Suppressor macrophage treated with lipopolysaccharide for 1 hour (primary cell): Measurements from ENCODE around the gene OBSL1.

Experiments
- DNase-seq, 3 donors: peaks; one replicate each; pipeline ENCODE4 v3.0.0-alpha.2; 2020 to 2022

Gene OBSL1

DNA sequence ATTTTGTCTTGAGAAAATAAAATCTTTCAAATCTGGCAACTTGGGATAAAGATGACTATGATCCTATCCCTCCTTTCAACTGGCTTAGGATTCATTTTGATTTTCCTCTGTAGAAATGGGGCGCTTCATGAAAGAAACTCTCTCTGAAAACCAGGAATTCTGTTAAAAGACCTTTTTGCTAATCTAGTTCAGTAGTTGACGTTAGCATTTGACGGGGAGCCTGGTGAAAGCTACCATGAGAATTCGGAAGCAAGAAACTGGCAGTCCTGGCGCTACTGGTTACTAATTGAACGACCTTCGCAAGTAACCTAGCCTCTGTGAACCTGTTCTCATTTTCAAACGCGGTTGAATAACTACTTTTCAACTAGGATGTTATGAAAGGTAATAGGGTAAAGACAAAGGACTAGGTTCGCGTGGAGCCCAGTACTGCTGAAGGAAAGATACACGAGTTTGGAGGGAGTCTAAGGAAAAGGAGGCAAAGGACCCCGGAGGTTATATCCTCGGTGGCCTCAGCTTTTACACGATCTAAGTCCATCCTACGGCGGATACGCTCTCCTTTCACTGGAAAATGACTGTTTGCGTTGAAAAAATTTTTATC lies 25.7 kb upstream of the OBSL1 start:
- peak in 1 of 3 donors; percentile 7 for DNase-seq

DNA sequence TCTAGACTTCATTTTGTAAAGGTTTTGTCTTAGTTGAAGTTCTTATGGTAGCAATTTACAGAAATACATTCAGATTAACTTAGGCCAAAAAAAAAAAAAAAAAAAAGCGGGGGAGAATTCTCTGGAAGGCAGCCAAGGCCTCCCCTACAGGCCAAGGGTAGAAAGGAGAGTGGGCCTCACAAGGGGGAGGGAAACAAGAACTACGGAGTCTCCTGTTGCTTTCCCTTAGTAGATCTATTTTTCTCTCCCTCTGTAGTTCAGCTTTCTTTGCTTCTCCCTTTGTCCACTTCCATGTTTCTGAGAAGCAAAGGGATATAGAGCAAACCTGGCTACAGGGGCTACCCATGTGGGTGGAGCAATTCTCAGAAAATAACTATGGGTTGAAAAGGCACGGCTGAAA lies 23.9 kb upstream of the OBSL1 start:
- DNase-seq, result peak in 2 of 3 donors; percentile 17 to 29

- DNase-seq, result no peak
Observed at GRCh38 chr2:219593154-219593553, 21.8 kb upstream of the OBSL1 start.

DNA sequence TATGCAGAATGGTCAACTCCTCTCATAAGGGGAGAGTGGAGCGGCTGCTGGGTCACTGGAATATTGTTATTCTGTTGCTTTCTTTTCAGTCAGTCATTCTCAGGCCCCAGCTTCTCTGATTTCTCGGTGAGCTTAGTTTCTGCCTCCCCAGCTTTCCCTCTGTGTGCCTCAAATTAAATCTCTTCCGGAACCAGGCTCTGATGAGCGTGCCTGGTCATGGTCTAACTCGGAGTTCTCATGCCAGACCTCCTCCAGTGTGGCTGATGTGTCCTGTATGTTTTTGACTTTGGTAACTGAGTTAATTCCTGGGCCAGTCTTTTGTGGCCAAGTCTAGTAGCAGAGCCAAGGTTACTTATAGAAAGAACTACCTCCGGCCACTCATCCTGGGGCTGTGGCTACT lies 21.4 kb upstream of the OBSL1 start:
- DNase-seq, result no peak

- no peak for DNase-seq
Observed at GRCh38 chr2:219591091-219591490, 19.8 kb upstream of the OBSL1 start.

- DNase-seq, result no peak
Observed at GRCh38 chr2:219581346-219581745, 10.0 kb upstream of the OBSL1 start.

GRCh38 chr2:219578811-219579613 lies 7.7 kb upstream of the OBSL1 start:
- DNase-seq, result peak; percentile 41 to 74 (median 71)

DNA sequence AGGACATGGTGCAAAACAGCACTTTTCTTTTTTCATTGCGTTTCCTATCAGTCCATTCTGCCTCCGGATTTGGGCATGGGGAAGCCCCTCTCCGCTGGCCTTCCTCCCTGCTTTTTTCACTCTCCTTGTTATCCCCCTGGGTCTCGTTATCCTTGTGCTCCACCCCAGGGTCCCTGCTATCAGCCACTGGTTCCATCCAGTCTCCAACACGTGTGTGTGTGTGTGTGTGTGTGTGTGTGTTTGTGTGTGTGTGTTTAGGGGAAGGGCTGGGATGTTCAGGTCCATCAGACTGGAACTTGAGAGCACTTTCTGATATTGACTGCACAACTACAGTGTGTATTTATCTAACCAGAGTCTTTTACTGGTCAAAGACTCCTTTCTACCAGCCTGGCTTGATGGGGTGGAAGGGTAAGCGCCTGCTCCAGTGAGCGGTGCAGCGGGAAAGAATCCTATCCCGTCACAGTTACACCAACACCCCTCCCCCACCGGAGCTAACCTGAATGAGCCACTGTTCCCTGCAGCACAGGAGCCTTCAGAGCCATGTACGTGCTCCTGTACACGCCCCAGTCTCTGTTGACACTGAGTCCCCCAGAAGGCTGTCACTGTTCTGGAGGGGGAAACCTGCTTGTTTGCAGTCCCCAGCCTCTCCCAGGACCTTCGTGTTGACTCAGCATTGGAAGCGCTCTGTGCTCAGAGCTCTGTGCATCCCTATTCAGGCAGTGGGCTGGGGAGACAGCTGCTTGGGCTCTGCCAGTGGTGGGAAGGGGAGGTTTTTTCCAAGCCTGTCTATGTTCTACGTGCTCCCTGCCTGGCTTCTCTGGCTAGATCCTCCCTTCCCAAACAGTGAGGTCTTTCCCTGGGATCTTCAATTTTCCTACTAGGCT lies 5.4 kb upstream of the OBSL1 start:
- DNase-seq, result no peak

- DNase-seq, result no peak
Observed at GRCh38 chr2:219575566-219576504, 4.5 kb upstream of the OBSL1 start.

GRCh38 chr2:219574484-219575311 lies 3.4 kb upstream of the OBSL1 start:
- no peak for DNase-seq

DNA sequence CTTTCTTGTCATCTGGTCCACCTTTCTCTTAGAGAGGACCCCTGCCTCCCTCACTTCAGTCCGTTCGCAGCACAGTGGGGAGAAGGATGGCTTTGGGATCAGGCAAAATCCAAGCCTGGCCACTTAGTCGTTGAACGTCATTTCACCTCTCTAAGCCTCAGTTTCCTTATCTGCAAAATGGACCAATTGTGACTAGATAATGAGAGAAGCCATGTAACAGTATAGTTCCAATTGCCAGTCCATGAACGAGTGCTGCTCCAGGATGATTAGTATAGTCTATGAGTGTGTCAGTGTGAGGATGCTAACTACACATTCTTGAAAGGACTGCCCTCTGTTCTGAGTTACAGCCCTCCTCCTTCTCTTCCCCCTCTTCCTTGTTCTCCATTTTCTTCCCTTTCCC lies 1.8 kb upstream of the OBSL1 start:
- DNase-seq, result no peak

DNA sequence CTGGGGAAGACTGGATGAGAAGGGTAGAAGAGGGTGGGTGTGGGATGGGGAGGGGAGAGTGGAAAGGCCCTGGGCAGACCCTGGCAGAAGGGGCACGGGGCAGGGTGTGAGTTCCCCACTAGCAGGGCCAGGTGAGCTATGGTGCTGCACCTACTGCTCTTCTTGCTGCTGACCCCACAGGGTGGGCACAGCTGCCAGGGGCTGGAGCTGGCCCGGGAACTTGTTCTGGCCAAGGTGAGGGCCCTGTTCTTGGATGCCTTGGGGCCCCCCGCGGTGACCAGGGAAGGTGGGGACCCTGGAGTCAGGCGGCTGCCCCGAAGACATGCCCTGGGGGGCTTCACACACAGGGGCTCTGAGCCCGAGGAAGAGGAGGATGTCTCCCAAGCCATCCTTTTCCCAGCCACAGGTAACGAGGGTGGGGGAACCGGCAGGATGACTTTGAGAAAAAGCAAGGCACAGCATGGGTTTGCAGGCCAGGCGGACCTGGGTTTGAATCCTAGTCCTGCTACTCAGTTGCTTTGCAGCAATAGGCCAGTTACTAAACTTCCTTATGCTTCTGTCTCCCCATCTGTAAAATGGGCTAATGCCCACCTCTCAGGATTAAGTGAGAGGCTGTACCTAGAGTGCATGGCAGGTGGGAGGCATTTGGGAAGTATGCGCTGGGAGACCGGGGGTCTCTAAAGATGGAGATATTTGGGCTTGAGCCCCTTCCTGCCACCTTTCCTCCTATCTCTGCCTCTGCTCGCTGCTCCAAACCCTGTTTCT lies 1.1 kb upstream of the OBSL1 start, which contains the start of gene INHA:
Gene INHA, plus strand, starts transcription at position 74 of the 765 bp plus-strand sequence. Its CDS starts 65 bp downstream, at position 139.
- no peak for DNase-seq

DNA sequence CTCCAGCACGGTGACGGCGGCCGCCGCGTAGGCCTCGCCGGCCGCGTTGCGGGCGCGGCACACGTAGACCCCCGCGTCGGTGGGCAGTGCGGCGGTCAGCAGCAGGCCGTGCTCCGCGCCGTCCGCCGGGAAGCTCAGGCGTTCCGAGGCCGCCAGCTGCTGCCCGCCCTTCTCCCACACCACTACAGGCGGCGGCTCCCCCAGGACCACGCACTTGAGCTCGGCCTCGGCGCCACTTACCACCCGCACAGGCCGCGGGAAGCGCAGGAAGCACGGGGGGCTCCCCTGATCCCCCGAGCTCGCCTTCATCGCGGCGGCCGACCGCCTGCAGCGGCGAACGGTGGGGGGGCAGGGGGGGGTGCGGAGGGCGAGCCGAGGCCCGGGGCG lies 422 bp downstream of the OBSL1 start:
- DNase-seq, result peak in 2 of 3 donors; percentile 17 to 30

DNA sequence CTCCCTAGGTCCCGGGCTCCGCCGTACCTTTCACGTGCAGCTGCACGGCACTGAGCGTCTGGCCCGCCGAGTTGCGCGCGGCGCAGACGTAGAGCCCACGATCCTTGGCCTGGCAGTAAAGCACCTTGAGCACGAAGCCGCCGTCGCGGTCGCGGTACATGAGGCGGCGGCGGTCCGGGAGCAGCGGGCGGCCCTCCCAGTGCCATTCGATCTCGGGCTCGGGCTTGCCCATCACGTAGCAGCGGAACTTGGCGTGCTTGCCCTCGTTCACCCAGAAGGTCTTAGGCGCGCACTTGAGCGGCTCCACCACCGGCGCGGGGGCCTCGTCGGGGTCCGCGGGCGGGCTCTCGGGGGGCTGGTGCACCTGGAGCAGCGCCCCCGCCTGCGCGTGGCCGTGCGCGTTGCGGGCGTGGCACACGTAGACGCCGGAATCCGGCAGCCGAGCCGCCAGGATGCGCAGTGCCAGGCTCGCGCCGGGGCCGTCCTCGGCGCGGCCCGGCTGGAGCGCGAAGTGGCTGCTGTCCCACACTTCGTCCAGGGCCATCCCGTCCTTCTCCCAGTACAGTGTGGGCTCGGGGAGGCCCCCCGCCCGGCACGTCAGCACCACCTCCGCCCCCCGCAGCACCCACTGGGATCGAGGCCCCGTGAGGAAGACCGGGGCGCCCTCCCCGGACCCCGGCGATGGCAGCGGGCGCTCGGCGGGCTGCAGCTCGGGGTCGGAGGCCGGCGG lies 980 bp downstream of the OBSL1 start:
- DNase-seq, result peak in 1 of 3 donors; percentile 34

- no peak for DNase-seq
Observed at GRCh38 chr2:219569635-219570034, 1.7 kb downstream of the OBSL1 start.

DNA sequence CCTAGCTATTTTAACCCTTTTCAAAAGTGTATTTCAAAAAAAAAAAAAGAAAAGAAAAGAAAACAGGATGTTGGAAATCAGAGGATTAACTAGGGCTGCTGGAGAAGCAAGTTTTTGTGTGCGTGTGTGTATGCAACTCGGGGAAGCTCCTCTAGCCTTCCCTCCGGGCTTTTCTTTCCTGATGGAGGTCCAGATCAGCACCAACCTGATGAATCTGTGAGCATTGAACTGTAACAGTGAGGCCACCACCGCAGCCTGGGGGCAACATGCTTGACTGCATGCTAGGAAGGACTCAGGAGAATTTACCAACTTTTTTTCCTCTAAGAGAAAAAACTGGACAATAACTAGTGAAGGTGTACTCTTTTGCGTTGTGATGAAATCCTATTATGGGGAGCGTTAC lies 2.3 kb downstream of the OBSL1 start:
- no peak for DNase-seq

DNA sequence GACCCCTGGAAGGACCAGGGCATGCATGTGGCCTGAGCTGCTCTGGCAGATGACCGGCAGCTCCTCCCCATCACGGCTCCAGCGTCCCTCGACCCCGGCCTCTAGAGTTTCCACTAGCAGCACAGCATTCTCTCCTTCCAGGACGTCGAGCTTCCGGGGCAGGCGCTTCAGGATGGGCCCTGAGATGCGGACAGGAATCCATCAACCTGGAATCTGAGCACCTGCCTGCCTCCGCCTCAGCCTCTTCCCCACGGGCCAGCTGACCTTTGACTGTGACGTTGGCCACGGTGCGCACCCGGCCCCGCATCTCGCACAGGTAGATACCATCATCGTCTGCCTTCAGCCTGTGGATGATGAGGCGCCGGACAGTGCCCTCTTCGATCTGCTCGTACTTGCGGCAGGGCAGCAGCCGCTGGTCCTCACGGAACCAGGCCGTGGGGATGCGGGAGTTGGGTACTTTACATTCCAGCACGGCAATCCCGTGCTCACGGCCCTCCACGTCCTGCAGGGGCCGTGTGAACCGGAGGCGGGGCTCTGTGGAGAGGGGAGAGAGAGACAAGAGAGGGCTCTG lies 3.5 kb downstream of the OBSL1 start:
- DNase-seq, result no peak

GRCh38 chr2:219567131-219567530 lies 4.2 kb downstream of the OBSL1 start:
- DNase-seq, result no peak

- no peak for DNase-seq
Observed at GRCh38 chr2:219566640-219567039, 4.7 kb downstream of the OBSL1 start.
